RWPE2 (cell line): ENCODE results near the gene RIIAD1.

Experiments
- ATAC-seq: fragments of 200-7000 bp; cut with Tn5 transposase; 3 replicates; pipeline ENCODE4 v1.9.1; 2021; ENCODE audit warnings: low read depth
- DNase-seq: peaks from one replicate; pipeline ENCODE4 v3.0.0-alpha.2; 2020; ENCODE audit warnings: low spot score
- H3K27ac ChIP-seq: fragments of 450-650 bp; 2 replicates; pipeline ENCODE4 v1.5.1; 2017; ENCODE audit warnings: mild to moderate bottlenecking; ENCODE audit not compliant: poor library complexity, severe bottlenecking
- H3K27me3 ChIP-seq: fragments of 250-450 bp; sonication (Bioruptor Pico); 2 replicates; pipeline ENCODE4 v1.5.1; 2021; ENCODE audit warnings: mild to moderate bottlenecking, moderate library complexity; ENCODE audit not compliant: insufficient read depth, poor library complexity, severe bottlenecking
- H3K36me3 ChIP-seq: fragments of 250-450 bp; sonication (Bioruptor Pico); 2 replicates; pipeline ENCODE4 v1.5.1; 2020; ENCODE audit warnings: low read depth, mild to moderate bottlenecking, moderate library complexity
- H3K4me1 ChIP-seq: fragments of 250-450 bp; sonication (Bioruptor Pico); 2 replicates; pipeline ENCODE4 v1.5.1; 2021; ENCODE audit warnings: mild to moderate bottlenecking, moderate library complexity; ENCODE audit not compliant: insufficient read depth, poor library complexity, severe bottlenecking
- H3K4me3 ChIP-seq: fragments of 250-450 bp; sonication (Bioruptor Pico); 2 replicates; pipeline ENCODE4 v1.5.1; 2021; ENCODE audit warnings: mild to moderate bottlenecking, moderate library complexity; ENCODE audit not compliant: severe bottlenecking
- H3K9me3 ChIP-seq: fragments of 250-450 bp; sonication (Bioruptor Pico); 2 replicates; pipeline ENCODE4 v1.5.1; 2021; ENCODE audit warnings: mild to moderate bottlenecking, moderate library complexity; ENCODE audit not compliant: severe bottlenecking
- TF ChIP-seq, protein P1 (sequence below): fragments of 450-650 bp; IDR thresholded peaks from one replicate; pipeline ENCODE4 v1.5.1; 2017; ENCODE audit warnings: mild to moderate bottlenecking, moderate library complexity; ENCODE audit not compliant: poor library complexity, severe bottlenecking

Gene RIIAD1

DNA sequence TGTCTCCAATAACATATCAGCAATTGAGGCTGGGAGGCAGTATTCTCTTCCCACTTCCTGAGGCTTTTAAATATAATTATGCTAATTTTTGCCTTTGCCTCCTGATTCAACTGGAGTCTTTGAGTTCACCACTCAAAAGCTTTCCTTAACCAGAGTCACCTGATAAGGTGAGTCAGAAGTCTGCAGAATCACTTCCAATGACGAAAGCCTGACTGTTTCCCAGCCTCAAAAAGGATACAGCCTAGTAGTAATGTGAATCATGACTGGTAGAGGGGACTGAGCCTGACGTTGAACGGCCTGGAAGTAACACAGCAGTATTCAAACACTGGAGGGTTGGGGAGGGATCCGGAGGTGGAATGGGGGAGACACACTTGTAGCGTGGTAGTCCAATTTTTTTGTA is 52.4 kb downstream of the RIIAD1 start:
- peaks cover 35% of the 10 kb centered on the region for H3K36me3 ChIP-seq
- no peak overlapping the region for H3K4me3 ChIP-seq
- TF ChIP-seq, protein P1, sequence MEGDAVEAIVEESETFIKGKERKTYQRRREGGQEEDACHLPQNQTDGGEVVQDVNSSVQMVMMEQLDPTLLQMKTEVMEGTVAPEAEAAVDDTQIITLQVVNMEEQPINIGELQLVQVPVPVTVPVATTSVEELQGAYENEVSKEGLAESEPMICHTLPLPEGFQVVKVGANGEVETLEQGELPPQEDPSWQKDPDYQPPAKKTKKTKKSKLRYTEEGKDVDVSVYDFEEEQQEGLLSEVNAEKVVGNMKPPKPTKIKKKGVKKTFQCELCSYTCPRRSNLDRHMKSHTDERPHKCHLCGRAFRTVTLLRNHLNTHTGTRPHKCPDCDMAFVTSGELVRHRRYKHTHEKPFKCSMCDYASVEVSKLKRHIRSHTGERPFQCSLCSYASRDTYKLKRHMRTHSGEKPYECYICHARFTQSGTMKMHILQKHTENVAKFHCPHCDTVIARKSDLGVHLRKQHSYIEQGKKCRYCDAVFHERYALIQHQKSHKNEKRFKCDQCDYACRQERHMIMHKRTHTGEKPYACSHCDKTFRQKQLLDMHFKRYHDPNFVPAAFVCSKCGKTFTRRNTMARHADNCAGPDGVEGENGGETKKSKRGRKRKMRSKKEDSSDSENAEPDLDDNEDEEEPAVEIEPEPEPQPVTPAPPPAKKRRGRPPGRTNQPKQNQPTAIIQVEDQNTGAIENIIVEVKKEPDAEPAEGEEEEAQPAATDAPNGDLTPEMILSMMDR = no peak
- H3K27ac ChIP-seq = peak overlapping the region; percentile 46
- DNase-seq (no peak), ATAC-seq (peak; percentile 98)
- H3K9me3 ChIP-seq = no peaks in the 10 kb centered on the region
- H3K27me3 ChIP-seq = no peaks in the 10 kb centered on the region
- peaks cover 15% of the 10 kb centered on the region for H3K4me1 ChIP-seq

GRCh38 chr1:151774256-151774922 is 53.1 kb downstream of the RIIAD1 start:
- TF ChIP-seq, protein P1 = no peak
- H3K4me1 ChIP-seq = peaks cover 13% of the 10 kb centered on the region
- H3K9me3 ChIP-seq = no peaks in the 10 kb centered on the region
- H3K27ac ChIP-seq = peak overlapping the region; percentile 46
- no peaks in the 10 kb centered on the region for H3K27me3 ChIP-seq
- no peak for ATAC-seq
- no peak for DNase-seq
- H3K36me3 ChIP-seq = peaks cover 42% of the 10 kb centered on the region
- H3K4me3 ChIP-seq = no peak overlapping the region

GRCh38 chr1:151775894-151776664 is 54.8 kb downstream of the RIIAD1 start:
- TF ChIP-seq, protein P1 = no peak
- H3K4me3 ChIP-seq = no peak overlapping the region
- DNase-seq (no peak), ATAC-seq (no peak)
- peaks cover 13% of the 10 kb centered on the region for H3K4me1 ChIP-seq
- H3K27me3 ChIP-seq = no peaks in the 10 kb centered on the region
- no peak overlapping the region for H3K27ac ChIP-seq
- H3K36me3 ChIP-seq = peaks cover 54% of the 10 kb centered on the region
- H3K9me3 ChIP-seq = no peaks in the 10 kb centered on the region

- peaks cover 13% of the 10 kb centered on the region for H3K4me1 ChIP-seq
- peaks cover 54% of the 10 kb centered on the region for H3K36me3 ChIP-seq
- H3K27ac ChIP-seq = no peak overlapping the region
- no peak for DNase-seq
- H3K9me3 ChIP-seq = no peaks in the 10 kb centered on the region
- H3K4me3 ChIP-seq = no peak overlapping the region
- no peaks in the 10 kb centered on the region for H3K27me3 ChIP-seq
- TF ChIP-seq, protein P1 = no peak
- ATAC-seq = no peak
These were observed 55.3 kb downstream of the RIIAD1 start for GRCh38 chr1:151776665-151777062.

GRCh38 chr1:151777317-151777716 is 56.0 kb downstream of the RIIAD1 start:
- H3K27me3 ChIP-seq = no peaks in the 10 kb centered on the region
- no peak overlapping the region for H3K4me3 ChIP-seq
- H3K36me3 ChIP-seq = peaks cover 54% of the 10 kb centered on the region
- no peak for DNase-seq
- TF ChIP-seq, protein P1 = no peak
- no peak for ATAC-seq
- no peak overlapping the region for H3K27ac ChIP-seq
- H3K9me3 ChIP-seq = no peaks in the 10 kb centered on the region
- H3K4me1 ChIP-seq = peaks cover 13% of the 10 kb centered on the region
